Skeletal muscle tissue (tissue), 4 donors: ENCODE measurements around the gene ISG20. TPM values are rescaled to one million over a fixed set of nuclear protein-coding genes. Genes with fewer than 3 reads are reported as not detected.

Experiments used
- H3K27ac ChIP-seq: one replicate; pipeline ENCODE4 v1.7.0; 2013; ENCODE audit warnings: mild to moderate bottlenecking, low read depth, low read length, inconsistent platforms
- H3K27me3 ChIP-seq, 3 donors: one replicate each; pipeline ENCODE4 v1.7.0; 2013; ENCODE audit warnings: low read length in 3 of 3; ENCODE audit not compliant: control insufficient read depth in 3 of 3, insufficient read depth in 3 of 3
- H3K36me3 ChIP-seq, 3 donors: one replicate each; pipeline ENCODE4 v1.7.0; 2013; ENCODE audit warnings: low read length in 3 of 3; ENCODE audit not compliant: control insufficient read depth in 3 of 3, insufficient read depth in 3 of 3
- H3K4me1 ChIP-seq, 3 donors: one replicate each; pipeline ENCODE4 v1.7.0; 2013; ENCODE audit warnings: low read length in 3 of 3, mild to moderate bottlenecking in 3 of 3; ENCODE audit not compliant: control insufficient read depth in 3 of 3, insufficient read depth in 3 of 3
- H3K4me3 ChIP-seq, 3 donors: one replicate each; pipeline ENCODE4 v1.7.0; 2013; ENCODE audit warnings: low read length in 3 of 3
- H3K9ac ChIP-seq, 3 donors: one replicate each; pipeline ENCODE4 v1.7.0; 2013; ENCODE audit warnings: low read length in 3 of 3, mild to moderate bottlenecking in 3 of 3, moderate library complexity in 2 of 3, low read depth in 1 of 3
- H3K9me3 ChIP-seq, 3 donors: one replicate each; pipeline ENCODE4 v1.7.0; 2013; ENCODE audit warnings: low read length in 3 of 3; ENCODE audit not compliant: control insufficient read depth in 3 of 3
- total RNA-seq: library from RNA; depleted of rRNA; stranded (reverse); fragments of >200 nt; gene quantifications from one replicate; pipeline ENCODE4 v1.2.3, GENCODE V29; 2014
- donor health status: Osteomylitis.

Gene ISG20
- total RNA-seq, 1 donor from 2014 or later = 0.52 TPM

GRCh38 chr15:88646951-88647350, 8.1 kb downstream of the ISG20 start:
- Histone ChIP-seq H3K9me3 (no peaks in the 10 kb centered on the region), H3K4me1 (peaks cover 0 to 13% (median 12%) of the 10 kb centered on the region in 3 donors), H3K27me3 (no peaks in the 10 kb centered on the region), H3K36me3 (no peaks in the 10 kb centered on the region), H3K9ac (no peak overlapping the region), H3K4me3 (no peak overlapping the region), H3K27ac (no peak overlapping the region)

DNA sequence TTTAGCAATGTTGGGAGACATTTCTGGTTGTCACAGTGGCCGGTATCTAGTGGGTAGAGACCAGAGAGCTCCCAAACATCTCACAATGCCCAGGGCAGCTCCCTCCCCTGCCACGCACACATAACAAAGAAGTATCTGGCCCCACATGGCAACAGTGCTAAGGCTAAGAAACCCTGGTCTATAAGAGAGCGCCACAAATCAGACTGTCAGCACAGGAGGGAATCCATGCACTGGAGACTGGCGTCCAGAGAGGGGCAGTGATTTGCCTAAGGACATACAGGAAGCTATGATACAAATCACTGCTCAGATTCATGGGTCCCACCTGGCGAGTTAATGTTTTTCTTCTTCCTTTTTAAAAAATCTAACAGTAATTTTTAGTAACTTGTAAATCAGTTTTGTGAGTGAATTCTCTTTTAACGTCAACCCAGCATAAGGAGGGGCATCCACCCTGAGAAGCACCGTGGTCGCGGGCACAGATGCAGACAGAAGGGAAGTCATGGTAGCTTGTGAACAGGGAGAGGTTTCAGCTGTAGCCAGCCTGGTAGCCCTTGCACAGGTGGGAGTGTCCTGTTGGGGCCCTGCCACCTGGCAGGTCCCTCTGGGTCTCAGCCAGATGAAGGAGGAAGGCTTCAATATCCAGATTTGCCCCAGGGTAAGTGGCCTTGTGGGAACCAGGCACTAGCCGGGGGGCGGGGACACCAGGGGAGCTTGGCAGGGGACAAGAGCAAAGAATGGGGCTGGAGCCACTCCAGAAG, 8.7 kb downstream of the ISG20 start:
- no peak overlapping the region for H3K27ac ChIP-seq
- no peaks in the 10 kb centered on the region for H3K27me3 ChIP-seq
- H3K9ac ChIP-seq = no peak overlapping the region
- H3K36me3 ChIP-seq = no peaks in the 10 kb centered on the region
- H3K9me3 ChIP-seq = no peaks in the 10 kb centered on the region
- peaks cover 0 to 13% (median 12%) of the 10 kb centered on the region in 3 donors for H3K4me1 ChIP-seq
- H3K4me3 ChIP-seq = no peak overlapping the region

DNA sequence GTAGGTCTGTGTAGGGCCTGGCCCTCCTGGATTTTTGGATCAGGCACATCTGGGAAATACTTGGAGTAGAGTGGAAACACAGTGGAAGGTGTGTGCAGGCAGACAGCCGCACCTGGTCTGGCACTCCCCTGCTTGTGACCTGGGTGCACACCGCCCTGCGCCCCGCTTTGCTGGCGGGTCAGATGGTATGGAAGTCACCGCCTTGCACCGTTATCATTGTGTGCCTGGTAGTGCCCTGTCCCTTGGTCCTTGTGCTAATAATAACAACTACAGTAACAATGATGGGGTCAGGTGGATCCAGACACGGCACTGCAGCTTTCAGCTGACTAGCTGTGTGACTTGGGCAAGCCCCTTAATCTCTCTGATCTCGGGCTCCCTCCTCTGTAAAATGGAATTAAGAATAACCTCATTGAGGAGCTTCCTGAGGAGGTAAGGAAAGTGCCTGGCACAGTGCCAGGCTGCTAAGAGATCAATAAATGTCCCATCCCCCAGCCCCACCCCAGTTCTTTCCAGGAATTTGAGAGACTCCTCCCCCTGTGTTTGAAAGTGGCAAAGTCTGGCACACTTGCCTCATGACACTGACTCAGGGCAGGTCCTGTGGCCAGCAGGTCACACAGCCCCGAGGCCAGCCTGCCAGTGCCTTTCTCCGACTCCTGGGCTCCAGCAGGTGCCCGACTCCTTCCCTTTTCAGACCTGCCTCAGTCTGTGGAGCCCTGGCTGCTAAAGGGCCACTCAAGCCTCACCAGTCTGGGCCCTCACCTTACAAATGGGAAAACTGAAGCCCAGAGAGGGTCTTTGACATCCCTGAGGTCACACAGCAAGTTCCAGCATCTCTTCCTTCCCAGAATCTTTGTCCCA, 9.8 kb downstream of the ISG20 start:
- H3K4me3 ChIP-seq = no peak overlapping the region
- H3K9me3 ChIP-seq = no peaks in the 10 kb centered on the region
- no peak overlapping the region for H3K27ac ChIP-seq
- peaks cover 0 to 13% (median 12%) of the 10 kb centered on the region in 3 donors for H3K4me1 ChIP-seq
- H3K9ac ChIP-seq = no peak overlapping the region
- H3K36me3 ChIP-seq = no peaks in the 10 kb centered on the region
- no peaks in the 10 kb centered on the region for H3K27me3 ChIP-seq

DNA sequence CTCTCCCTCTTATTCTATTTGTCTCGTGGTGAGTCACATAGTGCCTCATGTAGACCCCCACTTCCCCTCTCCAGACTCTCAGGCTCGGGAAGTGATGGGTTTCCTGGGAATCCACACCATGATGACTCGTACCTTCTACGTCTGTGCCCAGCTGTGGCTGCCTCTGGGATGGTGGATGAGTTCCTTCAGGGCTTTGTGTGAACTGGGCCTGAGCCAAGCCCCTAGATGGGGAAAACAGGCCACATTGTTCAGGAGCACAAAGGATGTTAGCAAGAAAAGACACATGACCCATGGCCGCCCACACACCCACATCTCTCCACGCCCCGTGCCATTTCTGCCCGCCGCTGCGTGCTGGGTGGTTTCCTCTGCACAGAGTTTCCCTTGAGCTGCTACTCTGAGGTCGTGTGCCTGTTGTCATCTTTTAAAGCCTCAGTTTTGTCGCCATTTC, 10.5 kb downstream of the ISG20 start:
- Histone ChIP-seq H3K27me3 (no peaks in the 10 kb centered on the region), H3K9me3 (no peaks in the 10 kb centered on the region), H3K36me3 (no peaks in the 10 kb centered on the region), H3K9ac (no peak overlapping the region), H3K4me3 (no peak overlapping the region), H3K27ac (no peak overlapping the region), H3K4me1 (peaks cover 0 to 13% (median 12%) of the 10 kb centered on the region in 3 donors)

DNA sequence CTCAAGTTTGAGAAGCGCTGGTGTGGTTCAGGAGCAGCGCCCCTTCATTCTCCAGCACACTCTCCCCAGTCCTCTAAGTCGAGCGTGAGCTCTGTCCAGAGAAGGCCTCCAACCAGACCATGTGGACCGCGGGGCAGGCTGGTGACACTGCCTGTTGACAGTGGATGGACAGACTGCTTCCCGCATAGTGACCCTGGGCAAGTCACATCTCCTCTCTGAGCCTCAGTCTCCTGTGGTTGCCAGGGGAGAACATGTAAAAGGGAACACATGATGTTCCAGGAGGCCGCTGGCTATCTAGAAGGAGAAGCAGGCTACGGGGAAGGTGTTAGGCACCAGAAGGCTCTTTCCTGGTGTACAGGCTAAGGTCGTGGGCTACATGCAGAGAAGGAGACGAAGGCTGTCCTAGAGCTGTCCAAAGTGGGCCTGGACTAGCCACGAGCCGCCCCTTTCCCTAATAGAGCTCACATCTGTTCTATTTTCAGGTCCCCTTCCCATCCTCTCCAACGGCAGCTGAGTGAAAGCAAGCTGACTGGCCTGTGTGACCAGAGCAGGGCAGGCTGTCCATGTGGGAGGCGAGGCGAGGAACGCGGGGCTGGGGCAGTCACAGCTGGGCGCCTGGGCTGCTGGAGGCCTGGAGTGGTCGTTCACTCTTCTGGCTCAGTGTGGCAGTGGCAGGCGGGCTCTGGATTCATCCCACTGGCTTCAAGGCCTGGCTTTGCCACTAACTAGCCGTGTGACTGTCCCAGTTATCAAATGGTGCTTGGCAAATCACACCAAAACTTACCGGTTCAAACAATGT, 11.1 kb downstream of the ISG20 start:
- Histone ChIP-seq H3K27ac (no peak overlapping the region), H3K36me3 (no peaks in the 10 kb centered on the region), H3K4me3 (no peak overlapping the region), H3K27me3 (no peaks in the 10 kb centered on the region), H3K9me3 (no peaks in the 10 kb centered on the region), H3K9ac (no peak overlapping the region), H3K4me1 (peaks cover 0 to 13% (median 12%) of the 10 kb centered on the region in 3 donors)

DNA sequence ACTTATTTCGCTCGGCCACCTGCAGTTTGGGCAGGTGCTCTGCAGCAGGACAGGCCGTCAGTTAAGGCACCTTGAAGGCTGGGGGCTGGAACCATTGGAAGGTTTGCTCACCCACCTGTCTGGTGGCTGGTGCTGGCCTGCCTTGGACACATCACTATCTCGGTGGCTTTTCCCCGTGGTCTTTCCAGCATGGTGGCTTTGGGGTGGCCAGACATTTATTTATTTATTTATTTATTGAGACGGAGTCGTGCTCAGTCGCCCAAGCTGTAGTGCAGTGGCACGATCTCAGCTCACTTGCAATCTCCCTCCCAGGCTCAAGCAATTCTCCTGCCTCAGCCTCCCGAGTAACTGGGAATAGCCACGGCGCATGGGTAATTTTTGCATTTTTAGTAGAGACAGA, 11.7 kb downstream of the ISG20 start:
- no peaks in the 10 kb centered on the region for H3K27me3 ChIP-seq
- H3K4me1 ChIP-seq = peaks cover 0 to 13% (median 12%) of the 10 kb centered on the region in 3 donors
- H3K9ac ChIP-seq = no peak overlapping the region
- H3K36me3 ChIP-seq = no peaks in the 10 kb centered on the region
- no peak overlapping the region for H3K27ac ChIP-seq
- H3K9me3 ChIP-seq = no peaks in the 10 kb centered on the region
- no peak overlapping the region for H3K4me3 ChIP-seq

DNA sequence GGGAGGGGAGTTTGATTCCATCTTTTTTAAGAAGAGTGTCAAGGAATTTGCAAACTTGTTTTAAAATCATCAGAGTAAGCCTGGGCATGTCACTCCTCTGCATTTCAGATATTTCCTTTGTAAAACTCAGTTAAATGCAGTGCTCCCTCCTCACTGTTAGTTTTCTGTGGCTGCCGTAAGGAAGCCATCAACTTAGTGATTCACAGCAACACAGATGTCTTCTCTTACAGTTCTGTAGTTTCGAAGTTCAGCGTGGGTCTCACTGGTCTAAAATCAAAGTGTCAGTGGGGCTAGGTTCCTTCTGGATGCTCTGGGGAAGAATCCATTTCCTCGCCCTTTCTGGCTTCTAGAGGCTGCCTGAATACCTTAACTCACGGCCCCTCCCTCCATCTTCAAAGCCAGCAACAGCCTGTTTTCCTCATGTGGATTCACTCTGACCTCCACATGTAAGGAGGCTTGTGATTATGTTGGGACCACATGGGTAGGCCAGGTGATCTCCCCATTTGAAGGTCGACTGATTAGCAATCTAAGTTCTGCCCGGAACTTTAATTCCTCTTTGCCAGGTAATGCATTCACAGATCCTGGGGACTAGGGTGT, 12.4 kb downstream of the ISG20 start:
- Histone ChIP-seq H3K4me1 (peaks cover 0 to 13% (median 12%) of the 10 kb centered on the region in 3 donors), H3K9me3 (no peaks in the 10 kb centered on the region)

DNA sequence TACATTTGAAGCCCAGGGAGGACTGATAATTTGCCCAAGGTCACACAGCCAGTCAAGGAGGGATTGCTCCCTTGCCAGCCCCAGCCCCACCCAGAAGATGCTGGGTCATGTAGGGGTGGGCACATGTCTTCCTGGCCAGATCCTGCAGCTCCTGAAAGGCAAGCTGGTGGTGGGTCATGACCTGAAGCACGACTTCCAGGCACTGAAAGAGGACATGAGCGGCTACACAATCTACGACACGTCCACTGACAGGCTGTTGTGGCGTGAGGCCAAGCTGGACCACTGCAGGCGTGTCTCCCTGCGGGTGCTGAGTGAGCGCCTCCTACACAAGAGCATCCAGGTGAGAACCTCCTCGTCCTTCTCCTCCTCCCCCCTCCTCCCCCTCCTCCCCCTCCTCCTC, 13.2 kb downstream of the ISG20 start:
- Histone ChIP-seq H3K27ac (no peak overlapping the region), H3K36me3 (no peaks in the 10 kb centered on the region), H3K27me3 (no peaks in the 10 kb centered on the region), H3K9me3 (no peaks in the 10 kb centered on the region), H3K9ac (no peak overlapping the region), H3K4me3 (no peak overlapping the region), H3K4me1 (peaks cover 0 to 13% (median 12%) of the 10 kb centered on the region in 3 donors)

More for the DNA sequence above, 12.4 kb downstream of the ISG20 start:
- no peak overlapping the region for H3K9ac ChIP-seq
- H3K36me3 ChIP-seq = no peaks in the 10 kb centered on the region
- no peaks in the 10 kb centered on the region for H3K27me3 ChIP-seq
- H3K4me3 ChIP-seq = no peak overlapping the region
- H3K27ac ChIP-seq = no peak overlapping the region

GRCh38 chr15:88652456-88653199, 13.8 kb downstream of the ISG20 start:
- H3K9ac ChIP-seq = no peak overlapping the region
- no peaks in the 10 kb centered on the region for H3K36me3 ChIP-seq
- H3K27me3 ChIP-seq = no peaks in the 10 kb centered on the region
- no peak overlapping the region for H3K27ac ChIP-seq
- no peaks in the 10 kb centered on the region for H3K9me3 ChIP-seq
- peaks cover 0 to 13% (median 12%) of the 10 kb centered on the region in 3 donors for H3K4me1 ChIP-seq
- H3K4me3 ChIP-seq = no peak overlapping the region
